Naive B cell (primary cell): ENCODE results near the gene LGALS9C. TPM values are rescaled to one million over a fixed set of nuclear protein-coding genes. Genes with fewer than 3 reads are reported as not detected.
"Not testable (repeated sequence)": the region's sequence is repeated elsewhere in the genome, so short reads cannot be mapped to it uniquely, and the experiment has no call there.

Source experiments
- ATAC-seq, 2 donors: fragments of 150-1000 bp; cut with Tn5 transposase; 2 replicates each; pipeline ENCODE4 v1.10.0; 2021; ENCODE audit warnings: low read depth in 2 of 2, mild to moderate bottlenecking in 2 of 2, moderate library complexity in 2 of 2
- DNase-seq: peaks from one replicate; pipeline ENCODE4 v3.0.0; 2022
- H3K27ac Mint-ChIP-seq, 6 donors: one replicate each; pipeline ENCODE4 v1.8.0; 2020 to 2022; ENCODE audit warnings: mild to moderate bottlenecking in 6 of 6, mixed read lengths in 6 of 6, moderate library complexity in 5 of 6, inconsistent platforms in 2 of 6
- H3K27me3 Mint-ChIP-seq, 3 donors: one replicate each; pipeline ENCODE4 v1.8.0; 2021 to 2022; ENCODE audit warnings: mixed read lengths in 3 of 3, mild to moderate bottlenecking in 1 of 3
- H3K36me3 Mint-ChIP-seq, 2 donors: one replicate each; pipeline ENCODE4 v1.8.0; 2020 to 2022; ENCODE audit warnings: mixed read lengths in 2 of 2, inconsistent platforms in 1 of 2, mild to moderate bottlenecking in 1 of 2
- H3K4me1 Mint-ChIP-seq, 3 donors: one replicate each; pipeline ENCODE4 v1.8.0; 2020 to 2022; ENCODE audit warnings: mixed read lengths in 3 of 3, inconsistent platforms in 1 of 3, mild to moderate bottlenecking in 1 of 3, moderate library complexity in 1 of 3
- H3K4me3 Mint-ChIP-seq, 8 donors: one replicate each; pipeline ENCODE4 v1.8.0; 2020 to 2022; ENCODE audit warnings: mild to moderate bottlenecking in 8 of 8, mixed read lengths in 8 of 8, moderate library complexity in 8 of 8, inconsistent platforms in 2 of 8
- H3K9me3 Mint-ChIP-seq, 7 donors: one replicate each; pipeline ENCODE4 v1.8.0; 2020 to 2022; ENCODE audit warnings: mixed read lengths in 7 of 7, mild to moderate bottlenecking in 5 of 7, inconsistent platforms in 2 of 7, moderate library complexity in 1 of 7
- polyA plus RNA-seq, 6 donors: library from polyadenylated mRNA; unstranded; fragments of 300-500 nt; fragmentation: Illumina TruSeq; gene quantifications; one replicate each; pipeline ENCODE4 v1.2.3, GENCODE V29; 2021; ENCODE audit warnings: low read depth in 6 of 6

Gene LGALS9C
- polyA plus RNA-seq, 6 donors from 2014 or later: not detected

GRCh38 chr17:18467001-18467400 is 9.6 kb upstream of the LGALS9C start:
- H3K36me3 Mint-ChIP-seq, H3K27me3 Mint-ChIP-seq, DNase-seq, H3K4me3 Mint-ChIP-seq, H3K9me3 Mint-ChIP-seq, H3K4me1 Mint-ChIP-seq, H3K27ac Mint-ChIP-seq, ATAC-seq: not testable (repeated sequence)

GRCh38 chr17:18468472-18469171 is 8.0 kb upstream of the LGALS9C start:
- H3K9me3 Mint-ChIP-seq, DNase-seq, H3K36me3 Mint-ChIP-seq: not testable (repeated sequence)

GRCh38 chr17:18469837-18470236 is 6.8 kb upstream of the LGALS9C start:
- not testable (repeated sequence) for ATAC-seq, H3K4me1 Mint-ChIP-seq, H3K27ac Mint-ChIP-seq, H3K27me3 Mint-ChIP-seq, H3K36me3 Mint-ChIP-seq, DNase-seq, H3K4me3 Mint-ChIP-seq, H3K9me3 Mint-ChIP-seq

More at GRCh38 chr17:18468472-18469171, 8.0 kb upstream of the LGALS9C start:
- H3K27me3 Mint-ChIP-seq, H3K27ac Mint-ChIP-seq, H3K4me1 Mint-ChIP-seq, ATAC-seq, H3K4me3 Mint-ChIP-seq: not testable (repeated sequence)

GRCh38 chr17:18470345-18470930 is 6.2 kb upstream of the LGALS9C start:
- ATAC-seq, H3K4me3 Mint-ChIP-seq, H3K27me3 Mint-ChIP-seq, H3K36me3 Mint-ChIP-seq, H3K27ac Mint-ChIP-seq, H3K9me3 Mint-ChIP-seq, DNase-seq, H3K4me1 Mint-ChIP-seq: not testable (repeated sequence)

GRCh38 chr17:18473967-18474366 is 2.6 kb upstream of the LGALS9C start:
- not testable (repeated sequence) for H3K36me3 Mint-ChIP-seq, ATAC-seq, H3K27ac Mint-ChIP-seq, DNase-seq, H3K4me3 Mint-ChIP-seq, H3K9me3 Mint-ChIP-seq, H3K27me3 Mint-ChIP-seq, H3K4me1 Mint-ChIP-seq

GRCh38 chr17:18474754-18475153 is 1.8 kb upstream of the LGALS9C start:
- not testable (repeated sequence) for ATAC-seq, DNase-seq, H3K9me3 Mint-ChIP-seq, H3K4me3 Mint-ChIP-seq, H3K36me3 Mint-ChIP-seq, H3K27me3 Mint-ChIP-seq, H3K27ac Mint-ChIP-seq, H3K4me1 Mint-ChIP-seq

- not testable (repeated sequence) for H3K4me3 Mint-ChIP-seq, ATAC-seq, H3K9me3 Mint-ChIP-seq, H3K27ac Mint-ChIP-seq, H3K36me3 Mint-ChIP-seq, DNase-seq, H3K27me3 Mint-ChIP-seq, H3K4me1 Mint-ChIP-seq
These were observed 778 bp downstream of the LGALS9C start for GRCh38 chr17:18477367-18477766.

- H3K27ac Mint-ChIP-seq, H3K4me3 Mint-ChIP-seq, H3K4me1 Mint-ChIP-seq, DNase-seq, ATAC-seq, H3K27me3 Mint-ChIP-seq, H3K36me3 Mint-ChIP-seq, H3K9me3 Mint-ChIP-seq: not testable (repeated sequence)
These were observed 1.8 kb downstream of the LGALS9C start for GRCh38 chr17:18478362-18478761.

GRCh38 chr17:18478977-18479595 is 2.5 kb downstream of the LGALS9C start:
- not testable (repeated sequence) for H3K4me3 Mint-ChIP-seq, H3K4me1 Mint-ChIP-seq, H3K27ac Mint-ChIP-seq, H3K9me3 Mint-ChIP-seq, DNase-seq, H3K27me3 Mint-ChIP-seq, H3K36me3 Mint-ChIP-seq, ATAC-seq

GRCh38 chr17:18481775-18482174 is 5.2 kb downstream of the LGALS9C start:
- not testable (repeated sequence) for H3K27ac Mint-ChIP-seq

GRCh38 chr17:18485936-18486464 is 9.4 kb downstream of the LGALS9C start:
- H3K9me3 Mint-ChIP-seq, H3K36me3 Mint-ChIP-seq, H3K4me1 Mint-ChIP-seq, H3K27me3 Mint-ChIP-seq, H3K4me3 Mint-ChIP-seq, DNase-seq, ATAC-seq, H3K27ac Mint-ChIP-seq: not testable (repeated sequence)

More at GRCh38 chr17:18481775-18482174, 5.2 kb downstream of the LGALS9C start:
- H3K27me3 Mint-ChIP-seq, H3K4me1 Mint-ChIP-seq, ATAC-seq, DNase-seq, H3K36me3 Mint-ChIP-seq, H3K4me3 Mint-ChIP-seq, H3K9me3 Mint-ChIP-seq: not testable (repeated sequence)

GRCh38 chr17:18487633-18488032 is 11.0 kb downstream of the LGALS9C start:
- H3K27me3 Mint-ChIP-seq, H3K4me3 Mint-ChIP-seq, H3K27ac Mint-ChIP-seq, DNase-seq, H3K4me1 Mint-ChIP-seq, ATAC-seq, H3K36me3 Mint-ChIP-seq, H3K9me3 Mint-ChIP-seq: not testable (repeated sequence)

GRCh38 chr17:18488622-18489021 is 12.0 kb downstream of the LGALS9C start:
- H3K9me3 Mint-ChIP-seq, H3K27me3 Mint-ChIP-seq, H3K4me1 Mint-ChIP-seq, H3K4me3 Mint-ChIP-seq, H3K36me3 Mint-ChIP-seq, ATAC-seq, DNase-seq, H3K27ac Mint-ChIP-seq: not testable (repeated sequence)

- H3K36me3 Mint-ChIP-seq, H3K9me3 Mint-ChIP-seq, H3K27ac Mint-ChIP-seq, H3K4me3 Mint-ChIP-seq, H3K27me3 Mint-ChIP-seq, DNase-seq, ATAC-seq, H3K4me1 Mint-ChIP-seq: not testable (repeated sequence)
These were observed 13.4 kb downstream of the LGALS9C start for GRCh38 chr17:18490016-18490415.
